ENCODE measurements around the gene ANXA6. TPM values are rescaled to one million over a fixed set of nuclear protein-coding genes. Genes with fewer than 3 reads are reported as not detected.

Gene ANXA6
- total and polyA plus RNA-seq, 2 of the 4 experiments (the other 2 are of a cell fraction), result 355 to 610 TPM

- Histone ChIP-seq H2BK5ac (ENCODE audit: low read depth, low read length, poor library complexity, severe bottlenecking) (no peak overlapping the region), H3K18ac (ENCODE audit: low read depth, low read length) (no peak overlapping the region), H2BK15ac (ENCODE audit: low read depth, low read length) (no peak overlapping the region), H2AK9ac (replicated peaks; ENCODE audit: low read depth, low read length, poor library complexity) (no peak overlapping the region), H3K9ac (ENCODE audit: low read depth, low read length) (no peak overlapping the region), H3K27me3 (ENCODE audit: control insufficient read depth, insufficient read depth, low read length) (no peaks in the 10 kb centered on the region), H3K23ac (ENCODE audit: low read depth, low read length) (no peak overlapping the region), H3K4me2 (ENCODE audit: low read depth, low read length) (no peak overlapping the region), H3K9me1 (ENCODE audit: insufficient read depth, low read length) (peaks cover 15% of the 10 kb centered on the region; the same call in 1 of the 2 replicates), H3K79me1 (ENCODE audit: low read depth in 1 of 2, low read length in 2 of 2) (peaks cover 12 to 43% of the 10 kb centered on the region in 2 experiments; a peak in 3 of 4 replicates), H3K14ac (replicated peaks; ENCODE audit: low read depth, low read length) (no peak overlapping the region), H4K20me1 (ENCODE audit: insufficient read depth, low read length) (peaks cover 9% of the 10 kb centered on the region), H3K9me3 (ENCODE audit: control insufficient read depth, insufficient read depth, low read length) (no peaks in the 10 kb centered on the region), H3K4ac (ENCODE audit: low read depth, low read length) (peak overlapping the region; percentile 2; the same call in 1 of the 2 replicates), H4K5ac (ENCODE audit: low read depth, low read length) (no peak overlapping the region), H2AK5ac (ENCODE audit: low read depth, low read length) (0 out of 2 replicates have a peak overlapping the region, but pooled peaks have one; percentile 62), H3K36me3 (ENCODE audit: control insufficient read depth, insufficient read depth, low read length) (no peaks in the 10 kb centered on the region), H3K4me3 (ENCODE audit: insufficient read depth, low read depth, low read length) (no peak overlapping the region), H2BK20ac (ENCODE audit: low read depth, low read length) (no peak overlapping the region), H4K91ac (ENCODE audit: insufficient read depth, low read depth, low read length) (no peak overlapping the region), H4K8ac (ENCODE audit: low read depth in 2 of 2, low read length in 2 of 2) (no peak overlapping the region), H3K4me1 (ENCODE audit: control insufficient read depth, insufficient read depth, low read length) (peaks cover 10% of the 10 kb centered on the region; the same call in 1 of the 2 replicates), H3K56ac (ENCODE audit: extremely low read depth, insufficient read depth, low read length) (no peak overlapping the region), H2AFZ (replicated peaks; ENCODE audit: low read length, poor library complexity) (no peak overlapping the region), H3K27ac (ENCODE audit: insufficient read depth, low read length) (no peak overlapping the region), H2BK120ac (ENCODE audit: low read depth, low read length) (no peak overlapping the region; the same call in 1 of the 2 replicates)
- ATAC-seq (ENCODE audit: low read depth) (no peak), DNase-seq (peak; percentile 32)
- 100% methylated on average over 2 of the region's 7 CpGs; no CpG with 5 or more reads in 1 of the 2 experiments for WGBS, 2 experiments (ENCODE audit: extremely low coverage in 2 of 2, insufficient read length in 1 of 2)
- dilution Hi-C loops (cut with HindIII; ENCODE audit: low sequenced_read_pairs, unreplicated experiment), result no loop called here
- TF ChIP-seq RFX5 (IDR thresholded peaks at IDR 0.05; ENCODE audit: low read depth, low read length) (no peak), ELK1 (IDR thresholded peaks at IDR 0.05; ENCODE audit: borderline replicate concordance, low read depth, low read length) (no peak), BHLHE40 (IDR thresholded peaks at IDR 0.05; ENCODE audit: low read depth, low read length) (no peak), MAFK (IDR thresholded peaks at IDR 0.05; ENCODE audit: low read depth, low read length) (no peak), CTCF (conservative IDR thresholded peaks at IDR 0.05; ENCODE audit: low read depth, low read length) (no peak), MAZ (IDR thresholded peaks at IDR 0.05; ENCODE audit: borderline replicate concordance, low read depth, low read length) (no peak), NFE2L2 (IDR thresholded peaks at IDR 0.05; ENCODE audit: low read depth, low read length) (no peak), CEBPB (IDR thresholded peaks at IDR 0.05; ENCODE audit: low read depth, low read length) (no peak), MXI1 (IDR thresholded peaks at IDR 0.05; ENCODE audit: borderline replicate concordance, low read depth, low read length) (no peak), CHD1 (IDR thresholded peaks at IDR 0.05; ENCODE audit: low read depth, low read length) (no peak), USF2 (IDR thresholded peaks at IDR 0.05; ENCODE audit: low read depth, low read length) (no peak), SMC3 (IDR thresholded peaks at IDR 0.05; ENCODE audit: low read depth, low read length) (no peak), RAD21 (IDR thresholded peaks at IDR 0.05; ENCODE audit: low read length) (no peak), FOS (IDR thresholded peaks at IDR 0.05; ENCODE audit: low read depth, low read length) (no peak), POLR2A (IDR thresholded peaks at IDR 0.05; ENCODE audit: low read depth, low read length) (no peak), RCOR1 (IDR thresholded peaks at IDR 0.05; ENCODE audit: insufficient replicate concordance, low read length) (no peak)
- ChIA-PET CTCF (no interaction called here), POLR2A (ENCODE audit: unreplicated experiment) (no interaction called here)
- in situ Hi-C loops (cut with MboI; ENCODE audit: low sequenced_read_pairs), result no loop called here
- no TSS peak for BruUV-seq (replicated peaks)
- intact Hi-C loops (cut with micrococcal nuclease), result loop anchor here (1.0 kb wide), 1 partner anchor 8 kb away; no protein-coding TSS in a partner anchor
Measured at GRCh38 chr5:151084363-151084762, 73.2 kb downstream of the ANXA6 start.

Measured in IMR-90 (cell line).